AML-193 (cell line): ENCODE results near the gene THAP11.

Source experiments
- DNase-seq, 2 experiments: peaks; one replicate each; lab custom pipeline; 2025; lab: John Stamatoyannopoulos, UW

THAP11 gene

DNA sequence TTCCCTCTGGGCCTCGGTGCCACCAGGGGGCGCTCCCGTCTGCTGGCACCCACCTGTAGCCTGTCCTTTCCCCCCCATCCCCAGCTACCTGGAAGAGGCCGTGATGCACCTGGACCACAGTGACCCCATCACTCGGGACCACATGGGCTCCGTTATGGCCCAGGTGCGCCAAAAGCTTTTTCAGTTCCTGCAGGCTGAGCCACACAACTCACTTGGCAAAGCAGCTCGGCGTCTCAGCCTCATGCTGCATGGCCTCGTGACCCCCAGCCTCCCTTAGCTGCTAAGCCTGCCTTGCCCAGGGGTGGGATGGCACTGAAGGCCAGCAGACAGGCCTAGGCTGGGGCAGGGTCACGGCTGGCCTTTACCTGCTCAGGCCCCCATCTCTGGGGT lies 41.7 kb downstream of the THAP11 start:
- DNase-seq: peak in 1 of 2 experiments; percentile 23

DNA sequence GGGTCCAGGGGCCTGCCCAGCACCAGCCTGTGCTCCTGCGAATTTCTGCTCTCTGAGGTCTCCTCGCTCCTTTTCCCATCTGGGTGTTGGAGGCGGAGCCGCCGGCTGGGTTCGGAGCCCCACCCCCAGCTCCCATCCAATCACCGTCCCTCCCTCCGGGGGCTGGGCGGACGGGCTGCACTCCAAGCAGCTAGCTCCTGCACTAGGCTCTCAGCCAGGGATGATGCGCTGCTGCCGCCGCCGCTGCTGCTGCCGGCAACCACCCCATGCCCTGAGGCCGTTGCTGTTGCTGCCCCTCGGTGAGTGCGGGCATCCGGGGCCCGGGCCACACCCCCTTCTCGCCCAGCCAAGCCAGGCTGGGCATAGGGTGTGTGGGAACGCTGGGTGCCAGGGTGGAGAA lies 42.6 kb downstream of the THAP11 start, which contains the start of gene NRN1L:
NRN1L (plus strand) TSS at position 202 of the 400 bp plus-strand sequence; CDS start at position 221, 19 bp downstream.
- no peak for DNase-seq

- no peak for DNase-seq
Measured at GRCh38 chr16:67885545-67885944, 43.4 kb downstream of the THAP11 start.

GRCh38 chr16:67885976-67886375 lies 43.9 kb downstream of the THAP11 start:
- no peak for DNase-seq

DNA sequence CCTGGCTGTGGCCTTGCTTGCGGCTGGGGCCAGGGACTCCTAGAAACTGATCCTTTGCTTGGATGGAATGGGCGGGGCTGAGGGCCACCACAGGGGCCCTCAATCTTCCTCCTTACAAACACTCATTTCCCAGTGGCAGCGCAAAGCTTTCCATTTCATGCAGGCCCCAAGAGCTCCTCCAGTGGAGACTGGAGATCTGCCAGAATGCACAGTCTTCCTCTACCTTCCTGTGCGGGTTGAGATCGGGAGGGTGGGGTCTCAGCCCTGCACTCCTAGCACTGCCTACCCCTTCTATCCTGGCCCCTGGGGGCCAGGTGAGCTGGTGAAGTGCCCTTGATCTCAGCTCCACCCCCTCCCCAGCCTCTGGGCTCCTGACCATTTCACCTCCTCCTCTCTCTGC lies 44.3 kb downstream of the THAP11 start:
- DNase-seq: no peak

- DNase-seq: no peak
Measured at GRCh38 chr16:67888331-67888730, 46.2 kb downstream of the THAP11 start.

DNA sequence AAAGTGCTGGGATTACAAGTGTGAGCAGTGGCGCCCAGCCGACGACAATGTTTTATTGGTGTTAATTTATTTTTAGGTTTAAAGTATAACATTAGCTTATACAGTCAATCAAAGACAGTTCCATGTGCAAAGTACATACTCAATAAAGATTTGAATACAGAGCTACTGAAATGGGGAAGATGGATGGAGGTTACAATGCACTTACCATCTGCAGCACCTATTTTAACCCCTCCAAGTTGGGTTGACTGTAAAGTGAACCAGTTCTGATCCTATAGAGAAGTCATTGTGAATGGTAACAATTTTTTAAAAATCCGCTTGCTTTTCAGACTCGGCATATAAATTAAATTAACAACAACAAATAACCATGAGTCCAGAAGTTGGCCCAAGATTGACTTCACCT lies 50.3 kb downstream of the THAP11 start:
- DNase-seq: no peak

DNA sequence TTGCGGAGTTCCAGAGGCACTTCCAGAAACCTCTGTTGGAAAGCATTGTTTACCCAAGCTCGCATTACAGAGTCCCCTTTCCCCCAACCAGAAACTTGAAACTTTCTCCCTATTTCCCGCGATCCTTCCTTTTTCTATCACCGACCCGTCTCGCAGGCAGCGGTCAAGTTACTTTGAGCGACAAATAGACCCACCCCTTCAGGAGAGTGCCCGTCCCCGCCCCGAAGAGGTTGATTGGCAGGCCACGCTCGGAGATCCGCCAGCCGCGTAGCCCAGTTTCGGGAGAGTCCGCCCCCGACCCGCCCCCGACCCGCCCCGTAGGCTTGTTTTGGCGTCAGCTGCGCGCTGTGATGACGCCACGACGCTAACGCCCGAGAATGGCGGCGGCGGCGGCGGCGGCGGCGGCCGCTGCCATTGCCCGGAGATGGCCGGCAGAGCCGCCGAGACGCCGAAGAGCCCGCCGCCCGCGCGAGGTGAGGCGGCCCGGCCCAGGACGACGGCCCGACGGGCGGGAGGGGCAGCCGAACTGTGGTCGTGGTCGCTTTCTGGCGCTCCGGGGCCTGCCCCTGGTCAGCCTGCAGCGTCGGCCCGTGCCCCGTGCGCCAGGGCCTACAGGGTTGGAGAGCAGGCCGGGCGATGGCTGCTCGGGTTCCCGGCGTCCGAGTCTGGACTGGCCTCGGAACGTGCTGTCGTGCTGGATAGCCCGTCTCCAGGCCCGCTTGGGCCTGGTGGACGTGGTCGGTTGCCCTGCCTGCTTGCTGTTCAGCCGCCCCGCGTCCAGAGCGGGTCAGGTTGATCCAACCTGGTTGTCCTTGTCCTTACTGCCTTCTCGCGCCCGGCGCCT lies 51.0 kb downstream of the THAP11 start, which contains the start of gene PSKH1:
PSKH1 (plus strand) TSS at position 356 of the 844 bp plus-strand sequence. CDS start 15,496 bp downstream, outside the sequence.
- peak; percentile 88 to 91 for DNase-seq
